HG03064 (cell line): ENCODE data around the gene SPATA13.
A peak's percentile ranks its signal among the peaks of the same experiment; 100 is the strongest.

Experiments
- ATAC-seq: cut with Tn5 transposase; IDR thresholded peaks from one replicate; pipeline ENCODE4 v1.9.1; 2021; ENCODE audit warnings: low read depth; ENCODE audit not compliant: unreplicated experiment

The SPATA13 gene

DNA sequence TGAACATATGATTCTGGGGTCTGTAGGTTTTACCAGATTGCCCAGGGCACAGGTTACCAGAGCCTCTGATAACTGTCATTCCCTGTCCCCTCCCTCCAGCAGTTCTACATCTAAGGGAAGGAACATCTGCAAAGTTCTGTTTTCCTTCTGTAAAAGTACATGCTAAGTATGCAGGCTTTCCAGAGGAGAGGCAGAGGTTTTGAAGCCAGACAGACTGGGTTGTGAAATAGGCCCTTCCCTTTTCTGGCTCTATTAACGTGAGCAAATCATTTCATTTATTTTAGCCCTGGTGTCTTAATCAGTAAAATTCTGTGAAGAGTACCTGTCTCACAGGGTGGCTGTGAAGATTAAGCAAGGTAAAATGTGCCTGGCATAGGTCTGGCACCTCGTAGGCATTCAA is 82.8 kb downstream of the SPATA13 start:
- no peak for ATAC-seq

DNA sequence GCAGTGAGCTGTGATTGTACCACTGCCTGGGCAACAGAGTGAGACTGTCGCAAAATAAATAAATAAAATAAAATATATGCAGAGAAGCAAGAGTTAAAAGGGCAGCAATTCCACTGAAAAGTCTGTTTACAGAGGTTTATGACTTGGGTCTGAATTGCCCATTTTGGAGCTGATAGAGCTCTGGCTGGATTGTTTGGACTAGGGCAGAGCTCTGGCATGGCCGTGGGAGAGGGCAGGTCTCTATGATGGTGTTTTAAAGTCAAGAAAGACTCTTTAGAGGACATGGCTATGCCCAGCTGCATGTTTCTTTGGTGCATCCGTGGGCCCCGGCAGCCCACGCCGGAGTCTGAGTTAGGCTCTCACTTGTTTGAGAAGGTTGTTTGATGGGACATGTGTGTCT is 84.3 kb downstream of the SPATA13 start:
- ATAC-seq = no peak

DNA sequence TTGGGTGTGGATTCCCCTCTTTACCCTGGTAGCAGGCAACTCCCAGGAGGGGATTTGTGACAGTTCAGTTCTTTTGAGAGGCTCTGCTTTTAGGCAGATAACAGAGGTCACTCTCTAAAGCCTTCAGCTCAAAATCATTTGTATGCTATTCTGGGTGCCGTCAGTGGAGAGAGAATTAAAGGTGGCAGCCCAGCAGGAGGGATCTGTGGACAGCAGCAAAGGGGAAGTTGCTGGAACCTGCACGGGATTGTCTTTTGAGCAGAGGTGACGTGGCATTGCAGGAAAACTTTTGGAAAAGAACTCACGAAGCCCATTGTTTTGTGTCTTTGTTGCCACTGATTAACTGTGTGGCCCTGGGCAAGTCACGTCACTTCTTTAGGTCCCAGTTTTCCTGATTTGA is 86.5 kb downstream of the SPATA13 start:
- ATAC-seq = no peak

DNA sequence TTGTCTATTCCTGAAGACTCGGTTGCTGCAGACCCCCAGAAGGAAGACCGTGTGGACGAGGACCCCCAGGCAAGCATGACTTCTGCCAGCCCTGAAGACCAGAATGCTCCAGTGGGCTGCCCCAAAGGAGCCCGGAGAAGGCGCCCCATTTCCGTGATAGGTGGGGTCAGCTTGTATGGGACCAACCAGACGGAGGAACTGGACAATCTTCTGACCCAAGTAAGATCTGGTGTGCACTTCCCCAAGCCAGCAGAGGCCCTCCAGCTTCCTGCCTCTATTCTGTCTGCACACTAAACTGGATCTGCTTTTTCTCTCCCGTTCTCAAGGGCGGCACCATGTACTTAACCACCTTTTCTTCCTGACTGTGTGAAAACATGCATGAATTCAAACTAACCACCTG is 89.1 kb downstream of the SPATA13 start:
- ATAC-seq = no peak

DNA sequence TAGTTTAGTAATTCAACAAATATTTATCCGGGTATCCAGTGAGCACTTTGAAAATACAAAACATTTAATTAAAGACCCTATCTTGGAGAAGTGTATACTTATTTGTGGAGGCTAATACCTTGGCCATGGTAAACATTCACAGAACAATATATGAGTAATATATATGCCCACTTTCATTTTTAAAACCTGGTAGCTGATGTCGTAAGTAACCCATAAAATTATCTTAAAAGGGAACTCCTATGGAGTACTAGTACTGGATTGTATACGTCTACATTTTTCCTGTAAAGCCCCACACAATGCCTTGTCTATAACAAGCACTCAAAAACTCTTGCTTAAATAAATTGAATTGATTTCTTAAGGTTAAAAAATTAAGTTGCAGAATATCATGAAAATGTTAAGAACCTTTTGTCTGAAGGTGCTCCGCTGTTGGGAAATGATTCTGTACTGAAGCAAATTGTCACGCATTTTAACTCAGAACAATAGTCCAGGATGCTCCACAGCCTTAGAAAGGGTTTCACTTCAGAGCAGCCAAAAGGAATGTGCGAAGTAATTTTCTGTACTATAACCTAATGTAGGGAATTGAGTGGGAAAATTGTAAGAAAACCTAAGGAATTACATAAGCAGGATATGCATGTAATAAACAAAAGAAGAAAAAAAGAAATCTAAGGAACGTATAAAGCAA is 90.0 kb downstream of the SPATA13 start:
- ATAC-seq = no peak

DNA sequence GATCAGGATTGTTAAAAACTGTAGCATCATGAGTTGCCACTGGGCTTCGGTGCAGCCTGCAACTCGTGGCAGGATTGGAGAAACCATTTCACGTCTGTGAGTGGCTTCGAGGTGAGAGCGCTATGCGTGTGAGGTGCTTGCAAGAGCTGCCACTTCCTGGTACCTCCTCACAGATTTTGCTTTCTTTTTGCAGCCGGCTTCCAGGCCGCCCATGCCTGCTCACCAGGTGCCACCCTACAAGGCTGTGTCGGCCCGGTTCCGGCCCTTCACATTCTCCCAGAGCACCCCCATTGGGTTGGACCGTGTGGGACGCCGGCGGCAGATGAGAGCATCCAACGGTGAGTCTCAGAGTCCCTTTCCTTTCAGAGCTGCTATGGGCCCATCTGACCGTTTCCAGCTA is 91.0 kb downstream of the SPATA13 start:
- ATAC-seq = no peak

DNA sequence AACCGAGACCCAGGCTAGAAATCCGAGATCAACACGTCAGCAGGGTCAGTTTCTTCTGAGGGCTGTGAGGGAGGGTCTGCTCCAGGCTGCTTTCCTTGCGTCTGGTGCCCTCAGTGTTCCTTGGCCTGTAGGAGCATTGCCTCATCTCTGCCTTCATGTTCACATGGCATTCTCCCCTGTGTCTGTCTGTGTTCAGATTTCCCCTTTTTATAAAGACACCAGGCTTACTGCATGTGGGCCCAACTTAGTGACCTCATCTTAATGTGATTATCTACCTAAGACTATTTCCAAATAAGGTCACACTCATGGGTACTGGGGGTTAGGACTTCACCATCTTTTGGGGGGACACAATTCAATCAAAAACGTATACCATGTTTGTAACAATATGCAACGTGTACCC is 91.6 kb downstream of the SPATA13 start:
- no peak for ATAC-seq

DNA sequence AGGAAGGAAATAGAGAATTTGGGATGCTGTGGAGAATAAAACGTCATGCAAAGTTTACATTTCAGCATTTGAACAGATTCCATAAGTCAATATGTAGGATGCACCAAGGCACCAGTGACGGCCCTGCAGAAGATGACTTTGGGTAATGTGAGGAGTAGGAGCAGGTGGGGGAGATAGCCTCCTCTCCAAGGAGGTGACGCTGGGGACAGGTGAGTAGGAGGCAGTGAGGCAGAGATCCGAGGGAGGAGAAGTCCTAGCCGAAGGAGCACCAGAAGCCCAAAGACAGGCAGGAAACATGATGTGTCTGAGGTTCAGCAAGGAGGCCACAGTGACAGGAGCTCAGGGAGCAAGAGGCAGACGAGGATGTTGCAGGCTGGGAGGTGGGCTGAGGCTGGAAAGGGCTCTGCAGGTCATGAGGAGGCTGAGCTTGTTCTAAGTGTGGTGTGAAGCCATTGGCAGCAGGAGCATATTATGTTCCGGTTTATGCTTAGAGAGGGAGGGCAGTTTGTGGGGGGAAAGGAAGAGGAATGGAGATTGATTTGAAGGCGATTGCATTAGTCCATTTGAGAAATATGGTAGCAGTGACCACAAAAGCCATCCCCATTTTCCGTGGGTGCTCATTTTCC is 93.1 kb downstream of the SPATA13 start:
- no peak for ATAC-seq

DNA sequence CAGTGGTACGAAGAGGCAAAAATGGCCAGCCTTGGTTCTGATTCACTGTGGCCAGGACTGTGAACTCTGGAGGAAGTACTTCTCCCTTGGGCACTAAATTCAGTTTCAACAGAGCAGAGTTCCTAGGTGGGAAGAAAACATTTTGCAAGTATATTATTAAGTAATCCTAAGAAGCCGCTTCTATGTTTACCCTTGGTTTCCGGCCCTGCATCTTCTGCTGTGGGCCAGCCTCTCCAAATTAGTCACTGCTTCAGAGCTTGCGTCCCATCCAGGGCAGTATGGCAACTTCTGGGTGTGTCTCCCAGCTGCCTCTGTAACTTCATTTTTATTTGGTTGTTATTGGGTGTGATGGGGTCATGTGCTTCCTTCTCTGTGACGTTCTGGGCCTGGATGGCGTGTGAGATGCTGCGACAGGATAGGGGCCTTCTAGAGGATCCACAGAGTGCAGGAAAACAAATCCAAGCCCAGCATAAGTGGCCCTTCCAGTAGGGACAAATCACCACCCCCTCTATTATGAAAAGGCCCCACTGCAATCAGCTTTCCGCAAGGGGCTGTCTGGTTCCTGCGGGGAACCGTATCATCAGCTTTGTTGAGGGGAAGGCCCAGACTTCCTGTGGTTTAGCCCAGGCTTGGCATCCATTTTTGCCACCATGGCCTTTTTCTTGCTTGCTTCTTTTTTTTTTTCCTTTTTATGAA is 93.8 kb downstream of the SPATA13 start:
- peak; percentile 64 for ATAC-seq

DNA sequence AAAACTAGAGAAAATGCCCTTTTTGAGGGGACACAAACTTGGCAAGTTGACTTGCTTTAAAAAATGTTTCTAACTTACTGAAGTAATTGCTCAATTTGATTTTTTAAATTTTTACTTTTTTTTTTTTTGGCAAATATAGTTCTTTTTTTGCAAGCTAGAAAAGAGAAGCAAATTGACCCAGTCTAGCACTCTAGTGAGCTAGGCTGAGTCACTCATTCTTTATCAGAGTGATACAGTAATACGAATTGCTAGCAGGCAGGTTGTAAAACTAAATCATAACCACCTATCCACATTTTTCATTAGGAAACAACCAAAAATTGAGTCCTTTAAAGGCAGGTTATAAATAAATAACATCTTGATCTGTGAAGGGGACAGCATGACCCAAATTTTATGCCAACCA is 97.0 kb downstream of the SPATA13 start:
- ATAC-seq = no peak

DNA sequence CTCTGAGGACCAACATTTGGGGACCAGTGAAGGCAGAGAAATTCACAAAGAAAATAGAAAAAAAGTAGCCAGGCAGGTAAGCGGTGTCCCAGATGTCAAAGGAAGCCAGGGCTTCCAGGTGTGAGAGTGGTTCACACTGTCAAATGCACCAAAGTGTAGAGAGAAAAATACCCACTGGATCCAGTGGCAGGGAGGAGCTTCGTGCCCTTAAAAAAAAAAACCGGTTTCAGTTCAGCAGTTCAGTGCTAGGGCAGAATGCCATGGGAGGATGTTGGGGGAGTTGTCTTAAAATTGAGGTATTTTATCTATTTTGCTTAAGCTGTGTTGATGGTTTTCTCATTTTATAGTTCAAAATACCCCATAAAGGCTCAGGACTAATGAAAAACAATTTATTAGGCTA is 101.0 kb downstream of the SPATA13 start:
- ATAC-seq = no peak

DNA sequence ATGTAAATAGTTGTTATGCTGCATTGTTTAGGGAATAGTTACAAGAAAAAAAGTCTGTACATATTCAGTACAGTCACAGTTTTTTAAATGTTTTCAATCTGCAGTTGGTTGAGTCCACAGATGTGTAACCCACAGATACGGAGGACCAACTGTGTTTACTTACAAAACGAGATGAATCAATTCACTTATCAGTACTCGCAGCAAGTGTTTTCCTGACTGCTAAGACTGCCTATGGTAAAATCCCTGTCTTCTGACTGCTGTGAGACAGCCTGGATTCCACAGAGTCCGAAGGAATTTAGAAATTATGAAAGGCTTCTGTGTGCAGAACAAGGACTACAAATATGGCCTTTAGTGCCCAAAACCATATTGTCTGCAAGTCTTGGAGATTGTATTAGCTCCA is 103.1 kb downstream of the SPATA13 start:
- no peak for ATAC-seq

DNA sequence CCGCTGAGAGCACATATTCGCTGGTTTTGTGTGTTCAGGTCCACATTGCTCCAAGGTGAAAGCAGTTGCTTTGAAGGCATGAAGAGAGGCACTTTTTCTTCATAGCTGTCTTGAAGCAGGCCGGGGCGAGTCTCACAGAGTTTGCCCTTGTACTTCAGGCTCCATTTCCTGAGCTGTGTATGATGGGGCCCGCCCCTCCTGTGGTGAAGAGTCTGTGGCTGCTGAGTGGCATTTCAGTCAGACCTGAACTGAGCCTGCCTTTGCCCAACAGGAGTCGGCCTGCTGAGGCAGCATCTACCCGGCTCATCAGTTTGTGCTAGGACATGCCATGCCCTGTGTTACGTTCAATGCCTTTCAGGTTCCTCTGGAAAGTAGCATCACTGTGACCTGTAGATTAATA is 104.5 kb downstream of the SPATA13 start:
- peak; percentile 80 for ATAC-seq

DNA sequence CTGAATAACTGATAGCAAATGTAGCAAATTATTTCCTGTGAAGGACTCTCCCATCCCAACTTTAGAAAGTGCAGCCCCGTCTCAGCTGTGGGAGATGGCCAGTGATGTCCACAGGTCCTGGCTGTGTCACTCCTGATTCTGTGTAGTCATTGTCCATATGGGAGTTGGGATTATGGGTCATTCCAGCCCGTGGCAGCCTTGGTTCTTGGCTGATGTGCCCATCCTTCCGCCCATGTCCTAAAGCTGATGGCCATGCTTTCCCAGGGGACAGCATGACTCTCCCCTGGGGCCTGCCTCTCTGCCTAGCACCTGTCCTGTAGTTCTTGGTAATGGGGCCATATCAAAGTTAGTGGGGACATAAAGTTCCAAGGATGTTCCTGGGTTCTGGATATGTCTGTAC is 104.9 kb downstream of the SPATA13 start:
- ATAC-seq = no peak

DNA sequence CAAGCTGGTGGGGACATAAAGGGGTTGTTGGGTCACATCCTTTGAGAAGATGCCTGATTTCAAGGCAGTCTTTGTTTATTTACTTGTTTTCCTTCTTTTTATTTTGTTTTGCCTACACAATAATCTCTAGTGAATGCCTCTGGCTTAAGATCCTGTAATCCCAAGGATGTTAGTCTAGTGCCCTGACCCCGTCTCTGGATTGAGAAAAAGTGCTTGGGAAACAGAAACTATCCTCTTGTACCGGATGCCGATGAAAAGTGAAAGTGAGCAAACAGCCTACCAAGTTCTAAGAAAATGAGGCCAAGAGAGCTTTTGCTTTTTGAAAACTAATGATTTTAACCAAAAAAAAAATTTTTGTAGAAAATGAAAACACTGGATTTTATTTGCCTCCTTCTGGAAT is 106.8 kb downstream of the SPATA13 start:
- ATAC-seq = no peak

DNA sequence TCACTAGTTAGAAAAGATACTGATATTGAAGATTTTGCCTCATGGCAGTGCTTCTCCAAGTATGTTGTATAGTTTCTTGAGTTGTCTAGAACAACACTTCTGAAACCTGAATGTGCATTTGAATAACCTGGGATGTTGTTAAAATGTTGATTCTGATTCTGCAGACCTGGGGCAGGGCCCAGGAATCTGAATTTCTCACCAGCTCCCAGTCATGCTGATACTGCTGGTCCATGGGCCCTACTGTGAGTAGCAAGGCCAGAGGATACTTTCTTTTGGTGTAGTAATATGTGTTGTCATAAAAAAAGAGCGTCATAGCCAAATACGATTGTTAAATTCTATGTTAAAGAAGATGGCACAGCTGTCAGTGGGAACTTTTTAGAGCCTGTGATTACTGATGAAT is 107.3 kb downstream of the SPATA13 start:
- ATAC-seq = no peak

DNA sequence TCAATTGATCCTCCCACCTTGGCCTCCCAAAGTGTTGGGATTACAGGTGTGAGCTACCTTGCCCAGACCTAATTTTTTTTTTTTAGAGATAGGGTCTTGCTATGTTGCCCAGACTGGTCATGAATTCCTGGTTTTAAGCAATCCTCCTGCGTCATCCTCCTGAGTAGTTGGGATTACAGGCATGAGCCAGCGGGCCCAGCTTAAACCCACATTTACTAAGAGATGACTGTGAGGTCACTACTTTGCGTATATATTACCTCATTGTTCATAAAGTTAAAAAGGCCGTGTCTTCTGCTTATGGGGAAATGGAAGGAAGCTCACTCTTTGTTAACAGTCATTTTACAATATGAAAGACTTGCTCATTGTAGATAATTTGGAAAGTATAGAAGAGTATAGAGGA is 109.3 kb downstream of the SPATA13 start:
- ATAC-seq = no peak

DNA sequence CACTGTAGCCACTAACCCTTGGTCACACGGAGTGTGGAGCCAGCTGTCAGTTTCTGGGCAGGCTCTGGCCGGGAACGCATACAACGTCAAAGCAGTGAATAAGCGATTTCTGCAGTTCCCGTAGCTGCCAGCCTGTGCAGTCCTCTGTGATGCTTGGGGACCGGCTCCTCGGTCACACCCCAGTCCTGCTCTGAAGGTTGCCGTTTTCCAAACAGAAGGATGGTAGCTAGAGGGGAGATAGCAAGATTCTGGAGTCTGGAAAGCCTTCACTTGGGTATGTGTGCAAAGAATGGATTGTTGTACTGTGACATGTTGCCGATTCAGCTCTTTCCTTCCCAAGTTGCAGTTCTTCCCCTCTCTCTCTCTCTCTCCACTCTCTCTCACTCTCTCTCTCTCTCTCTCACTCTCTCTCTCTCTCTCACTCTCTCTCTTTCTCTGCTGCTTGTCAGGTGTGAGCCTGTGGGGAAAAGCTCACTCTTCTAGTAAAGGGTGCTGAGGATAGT is 110.2 kb downstream of the SPATA13 start:
- peak; percentile 52 for ATAC-seq

DNA sequence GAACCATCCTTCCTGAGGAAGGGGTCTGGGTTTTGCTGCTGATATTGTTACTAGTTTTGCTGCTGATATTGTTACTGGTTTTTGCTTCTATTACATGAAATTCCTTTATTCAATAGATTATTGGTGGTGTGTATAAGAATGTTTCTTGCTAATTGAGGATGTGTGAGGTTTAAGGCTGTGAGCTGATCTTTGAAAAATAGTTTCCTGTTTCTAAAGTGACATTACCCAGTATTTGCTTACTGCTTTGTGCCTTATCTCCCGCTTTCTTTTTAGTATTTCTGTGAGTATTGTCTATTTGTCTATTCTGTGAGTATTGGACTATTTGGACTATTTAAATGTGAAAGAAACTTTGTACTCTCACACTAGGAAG is 110.7 kb downstream of the SPATA13 start:
- ATAC-seq = no peak

DNA sequence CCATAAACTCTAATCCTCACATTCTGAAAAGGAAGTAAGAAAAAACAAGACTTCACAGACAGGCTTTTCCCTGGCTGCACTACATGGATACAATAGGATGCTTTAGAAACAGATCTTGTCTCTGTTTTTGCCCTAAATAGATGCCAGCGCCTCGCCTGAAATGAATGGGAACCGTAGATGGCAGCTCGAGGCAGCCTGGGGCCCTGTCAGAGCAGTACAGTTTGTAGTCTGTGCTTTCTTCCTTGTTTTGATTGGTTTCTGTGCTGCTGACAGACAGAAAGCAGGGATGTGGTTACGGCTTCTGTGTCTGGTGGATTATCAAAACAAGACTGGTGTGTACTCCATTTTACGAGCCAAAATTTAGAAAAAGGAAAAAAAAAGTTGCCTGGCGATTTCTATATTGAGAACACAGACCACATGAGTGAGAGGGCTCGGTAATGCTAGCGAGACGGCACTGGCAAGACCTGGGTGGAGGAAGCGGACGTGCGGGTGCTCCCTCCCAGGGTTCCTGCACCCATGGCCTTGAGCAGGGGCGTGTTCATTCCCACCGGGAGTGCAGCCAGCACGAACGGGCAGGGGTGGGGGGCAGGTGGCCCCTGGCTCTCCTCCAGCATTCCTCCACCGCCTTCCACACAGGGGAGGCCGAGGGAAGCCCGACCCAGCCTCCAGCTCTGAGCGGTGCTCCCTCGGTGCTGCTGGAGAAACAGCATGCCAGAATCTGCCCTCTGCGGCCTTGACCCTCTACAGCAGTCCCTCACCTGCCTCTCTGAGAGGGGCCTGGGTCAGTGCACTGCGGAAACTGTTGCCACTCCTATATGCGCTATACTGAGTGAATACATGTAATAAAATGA is 111.3 kb downstream of the SPATA13 start:
- ATAC-seq = peak; percentile 39
